ENCODE measurements around the gene TTC13.

The TTC13 gene

DNA sequence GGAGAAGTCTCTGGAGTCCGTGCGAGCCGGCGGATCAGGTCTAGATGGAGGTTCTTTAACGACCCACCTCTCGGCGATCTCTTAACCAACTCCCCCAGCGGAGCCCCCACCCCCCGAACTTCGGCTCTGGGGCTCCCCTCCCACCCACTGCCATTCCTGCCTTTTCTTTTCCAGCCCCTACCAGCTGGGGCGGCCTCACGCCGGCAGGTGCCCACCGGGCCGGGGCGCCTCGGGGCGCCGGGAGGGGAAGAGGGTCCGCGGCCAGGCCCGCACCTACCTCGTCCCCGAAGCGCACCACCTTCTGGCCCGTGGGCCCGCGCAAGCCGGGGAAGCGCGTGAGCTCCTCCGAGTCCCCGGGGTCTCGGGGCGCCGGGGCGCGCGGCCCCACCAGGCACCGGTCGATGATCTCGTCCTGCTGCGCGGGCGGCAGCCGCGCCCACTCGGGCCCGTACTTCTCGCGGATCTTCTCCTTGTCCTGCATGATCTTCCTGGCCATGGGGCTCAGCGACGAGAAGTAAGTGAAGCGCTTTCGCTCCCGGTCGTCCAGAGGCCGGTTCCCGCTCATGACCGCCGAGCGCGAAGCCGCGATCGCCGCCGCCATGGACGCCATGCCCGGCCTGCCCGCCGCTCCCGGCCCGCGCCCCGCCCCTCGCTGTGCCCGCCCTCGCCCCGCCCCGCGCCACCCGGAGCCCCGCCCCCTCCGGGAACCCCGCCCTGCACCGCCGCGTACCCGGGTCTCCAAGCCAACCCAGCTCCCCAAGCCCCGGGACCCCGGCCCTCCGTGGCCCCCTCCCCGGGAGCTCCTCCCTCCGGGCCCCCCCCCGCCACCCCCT is 110.5 kb downstream of the TTC13 start, which contains the start of gene C1orf198:
TSS of gene C1orf198 (minus strand) at position 619 of the 833 bp plus-strand sequence. CDS start at position 610, 9 bp downstream.
- peak; percentile 79 for DNase-seq

DNA sequence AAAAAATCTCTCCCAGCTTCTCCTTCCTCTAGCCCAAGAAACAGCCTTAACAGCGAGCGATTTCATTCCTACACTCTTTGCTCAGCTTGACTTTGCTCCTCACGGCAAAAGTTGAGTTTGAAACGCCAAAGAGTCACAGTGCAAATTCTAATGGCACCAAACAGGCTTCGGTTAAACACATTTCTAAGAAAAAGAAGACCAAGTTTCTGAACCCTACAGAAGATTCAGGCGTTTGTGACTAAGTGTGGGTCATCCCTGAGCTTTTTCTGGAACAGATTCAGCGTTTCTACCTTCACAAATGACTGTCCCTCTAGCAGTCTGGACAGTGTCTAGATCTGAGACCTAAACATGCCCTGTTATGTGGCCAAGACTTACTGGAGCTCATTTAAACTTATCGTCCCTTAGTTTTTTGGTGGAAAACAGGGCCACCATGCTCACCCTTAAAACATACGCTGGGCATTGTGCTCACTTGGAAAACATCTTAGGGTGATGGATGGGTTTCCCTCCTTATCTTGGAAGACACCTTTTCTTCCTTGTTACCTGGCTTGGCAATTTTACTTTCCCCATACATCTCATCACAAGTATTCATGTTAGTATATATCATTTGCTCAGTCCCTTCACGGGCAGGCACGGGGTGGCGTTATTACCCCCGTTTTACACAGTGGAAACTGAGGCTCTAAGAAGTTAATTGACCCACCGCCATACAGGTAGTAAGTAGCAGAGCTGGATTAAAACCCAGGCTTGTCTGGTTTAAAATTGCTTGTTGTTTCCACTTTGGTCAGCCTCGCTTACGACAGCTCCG is 111.4 kb downstream of the TTC13 start:
- no peak for DNase-seq

DNA sequence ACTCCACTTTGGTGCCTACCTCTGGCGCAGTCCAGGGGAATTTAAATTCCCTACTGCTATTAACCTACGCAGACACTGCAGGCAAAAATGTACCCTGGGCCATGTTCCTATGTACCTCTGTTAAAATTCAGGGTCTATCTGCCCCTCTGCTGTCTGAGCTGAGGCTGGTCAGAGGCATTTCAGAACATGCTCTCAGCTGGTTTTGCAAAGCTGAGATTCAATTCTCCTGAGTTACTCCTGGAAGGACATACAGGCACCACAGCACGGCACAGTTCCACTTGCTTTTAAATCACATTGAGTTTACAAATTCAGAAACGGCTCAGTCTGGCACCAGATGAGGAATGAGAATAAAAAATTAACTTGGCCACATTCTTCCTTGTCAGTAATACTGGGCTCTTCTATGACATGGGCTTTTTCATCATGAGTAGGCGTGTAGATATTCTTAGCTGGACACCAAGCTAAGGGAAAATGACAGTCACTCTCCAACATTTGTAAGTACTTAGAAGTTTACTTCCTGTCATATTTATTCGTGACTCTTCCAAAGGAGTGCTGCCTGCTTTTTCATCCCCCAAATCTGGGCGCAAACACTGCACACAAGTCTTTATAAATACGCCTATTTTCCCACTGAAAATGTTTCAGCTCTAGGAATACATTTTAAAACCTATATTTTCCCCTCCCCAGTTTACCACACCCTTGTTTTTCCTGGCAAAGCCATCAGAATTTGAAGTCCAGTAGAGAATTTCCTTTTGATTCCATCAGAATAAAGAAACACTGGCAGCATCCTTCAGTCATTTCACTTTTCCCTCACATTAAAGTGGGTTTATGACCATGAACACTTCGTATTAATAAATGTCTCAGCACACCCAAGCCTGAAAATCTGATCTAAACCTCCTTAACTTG is 112.2 kb downstream of the TTC13 start:
- no peak for DNase-seq

DNA sequence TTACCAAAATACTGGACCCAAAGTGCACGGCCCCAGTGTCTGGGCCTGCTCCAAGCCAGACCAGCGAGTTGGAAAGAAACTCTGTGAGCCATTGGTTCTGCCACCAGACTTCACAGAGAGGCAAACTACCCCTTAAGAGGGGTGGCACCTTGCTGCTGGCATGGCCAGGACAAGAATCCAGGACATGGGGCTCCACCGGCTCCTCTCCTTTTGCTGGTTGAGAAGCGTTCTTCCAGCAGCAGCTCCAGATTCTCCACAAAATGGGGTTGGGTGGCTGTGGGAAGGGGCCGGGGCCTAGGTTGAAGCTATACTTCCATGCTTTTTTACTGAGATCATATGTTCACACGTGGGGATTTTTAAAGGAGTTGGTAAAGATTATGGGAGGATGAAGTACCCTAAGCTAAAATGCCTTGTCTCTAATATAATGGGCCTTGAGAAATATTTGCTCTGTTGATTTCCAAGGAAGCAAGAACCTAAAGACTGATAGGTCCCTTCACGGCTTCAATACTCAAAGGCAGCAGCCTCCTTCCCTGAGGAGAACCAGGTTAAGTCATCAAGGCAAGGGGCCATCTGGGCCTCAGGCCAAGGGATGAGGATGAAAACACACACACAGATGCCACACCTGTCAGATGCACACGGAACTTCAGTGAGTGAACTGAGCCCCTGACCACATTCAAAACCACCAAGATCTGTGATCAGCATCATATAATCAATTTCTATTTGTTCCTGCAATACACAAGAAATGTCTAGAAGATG is 113.4 kb downstream of the TTC13 start:
- no peak for DNase-seq

DNA sequence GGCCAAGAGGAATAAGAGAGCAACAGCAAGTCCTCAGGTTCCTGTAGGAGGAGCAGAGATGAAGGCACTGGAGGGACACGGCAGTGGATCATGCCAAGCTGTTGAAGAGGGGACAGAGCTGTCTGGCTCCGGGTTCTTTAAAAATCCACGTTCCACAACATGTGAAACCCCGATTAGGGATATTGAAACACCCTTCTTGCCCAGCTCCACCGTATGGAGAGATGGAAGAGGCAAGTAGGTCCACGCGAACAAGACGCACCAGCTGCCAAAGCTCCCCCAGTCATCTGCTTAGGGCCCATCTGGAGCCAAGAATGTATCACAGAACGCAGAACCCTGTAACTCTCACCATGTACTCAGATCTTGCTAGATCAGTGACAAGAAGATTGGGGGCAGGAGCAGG is 114.2 kb downstream of the TTC13 start:
- DNase-seq = no peak

DNA sequence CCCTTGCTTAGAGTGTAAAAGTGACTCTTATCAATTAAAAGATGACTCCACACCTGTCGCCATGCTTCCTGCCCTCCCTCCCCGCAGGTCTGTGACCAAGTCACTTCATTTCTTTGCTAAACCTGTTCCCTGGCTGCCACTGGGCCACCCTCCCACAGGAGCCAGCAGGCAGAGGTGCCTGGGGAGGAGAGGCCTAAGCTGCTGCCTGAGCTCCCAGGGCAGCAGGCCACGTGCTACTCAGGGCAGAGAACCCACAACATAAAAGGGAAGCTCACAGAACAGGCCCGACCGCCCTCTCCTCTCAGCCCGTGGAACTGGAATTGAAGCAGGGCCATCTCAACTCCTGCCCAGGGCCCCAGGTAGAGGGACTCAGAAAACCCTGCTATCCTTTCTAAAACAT is 115.2 kb downstream of the TTC13 start:
- DNase-seq = no peak

DNA sequence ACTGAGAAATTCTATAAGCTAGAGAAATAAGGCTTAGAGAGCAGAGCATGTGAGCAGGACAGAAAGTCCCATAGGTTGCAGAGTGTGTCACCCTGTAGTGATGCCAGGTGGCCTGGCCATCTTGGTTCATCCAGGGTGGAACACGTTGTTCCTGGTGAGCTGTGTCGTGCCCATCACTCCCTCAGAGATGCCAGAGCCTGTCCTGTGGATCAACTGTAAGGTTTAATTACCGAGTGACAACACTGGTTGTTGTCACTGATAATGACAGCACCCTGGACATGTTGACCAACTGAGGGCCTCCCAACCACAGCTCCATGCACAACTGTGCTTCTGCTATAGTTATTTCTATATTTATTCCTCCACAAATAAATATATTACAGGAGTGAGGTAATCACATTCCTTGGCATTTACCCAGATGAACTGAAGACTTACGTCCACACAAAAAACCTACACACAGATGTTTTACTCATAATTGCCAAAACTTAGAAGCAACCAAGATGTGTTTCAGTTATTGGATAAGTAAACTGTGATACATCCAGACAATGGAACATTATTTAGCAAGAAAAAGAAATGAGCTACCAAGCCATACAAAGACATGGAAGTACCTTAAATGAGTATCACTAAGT is 116.6 kb downstream of the TTC13 start:
- DNase-seq = no peak

DNA sequence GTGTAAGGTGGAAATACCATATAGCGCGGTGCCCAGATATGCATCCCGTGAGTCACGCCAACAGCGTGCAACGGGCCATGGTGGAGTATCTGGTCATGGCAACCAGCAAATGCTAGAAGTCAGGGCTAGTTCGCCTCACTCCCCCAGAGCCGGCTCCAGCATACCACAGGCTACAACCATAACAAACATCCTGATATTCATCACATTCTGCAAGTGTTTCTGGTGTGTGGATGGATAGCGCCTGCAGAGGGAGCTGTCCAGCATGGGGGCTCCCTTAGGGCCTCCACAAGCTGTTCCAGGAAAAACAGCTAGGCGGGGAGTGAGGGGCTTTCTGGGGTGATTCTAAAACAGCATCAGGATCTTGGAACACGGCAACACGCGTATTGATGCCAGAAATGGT is 117.2 kb downstream of the TTC13 start:
- DNase-seq = no peak

DNA sequence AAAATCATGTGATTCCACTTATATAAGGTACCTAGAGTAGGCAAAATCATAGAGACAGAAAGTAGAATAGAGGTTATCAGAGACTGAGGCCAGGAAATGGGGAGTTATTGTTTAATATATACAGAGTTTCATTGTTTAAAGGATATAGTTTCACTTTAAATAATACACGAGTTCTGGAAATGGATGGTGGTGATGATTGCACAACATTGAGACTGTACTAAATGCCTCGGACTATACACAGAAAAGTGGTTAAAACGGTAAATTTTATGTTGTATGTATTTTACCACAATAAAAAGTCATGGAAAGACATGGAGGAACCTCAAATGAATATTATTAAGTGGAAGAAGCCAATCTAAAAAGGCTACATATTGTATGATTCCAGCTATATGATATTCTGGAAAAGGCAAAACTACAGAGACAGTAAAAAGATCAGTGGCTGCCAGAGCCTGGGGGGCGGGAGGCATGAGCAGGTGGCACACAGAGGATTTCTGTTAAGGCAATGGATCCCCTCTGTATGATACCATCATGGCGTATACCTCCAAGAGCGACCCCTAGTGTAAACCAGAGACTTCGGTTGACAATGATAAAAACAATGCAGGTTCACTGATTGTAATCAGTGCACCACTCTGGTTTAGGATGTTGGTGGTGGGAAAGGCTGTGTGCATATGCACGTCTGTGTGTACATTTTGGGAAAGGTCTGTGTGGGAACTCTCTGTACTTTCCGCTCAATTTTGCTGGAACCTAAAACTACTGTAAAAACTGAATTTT is 117.9 kb downstream of the TTC13 start:
- no peak for DNase-seq

DNA sequence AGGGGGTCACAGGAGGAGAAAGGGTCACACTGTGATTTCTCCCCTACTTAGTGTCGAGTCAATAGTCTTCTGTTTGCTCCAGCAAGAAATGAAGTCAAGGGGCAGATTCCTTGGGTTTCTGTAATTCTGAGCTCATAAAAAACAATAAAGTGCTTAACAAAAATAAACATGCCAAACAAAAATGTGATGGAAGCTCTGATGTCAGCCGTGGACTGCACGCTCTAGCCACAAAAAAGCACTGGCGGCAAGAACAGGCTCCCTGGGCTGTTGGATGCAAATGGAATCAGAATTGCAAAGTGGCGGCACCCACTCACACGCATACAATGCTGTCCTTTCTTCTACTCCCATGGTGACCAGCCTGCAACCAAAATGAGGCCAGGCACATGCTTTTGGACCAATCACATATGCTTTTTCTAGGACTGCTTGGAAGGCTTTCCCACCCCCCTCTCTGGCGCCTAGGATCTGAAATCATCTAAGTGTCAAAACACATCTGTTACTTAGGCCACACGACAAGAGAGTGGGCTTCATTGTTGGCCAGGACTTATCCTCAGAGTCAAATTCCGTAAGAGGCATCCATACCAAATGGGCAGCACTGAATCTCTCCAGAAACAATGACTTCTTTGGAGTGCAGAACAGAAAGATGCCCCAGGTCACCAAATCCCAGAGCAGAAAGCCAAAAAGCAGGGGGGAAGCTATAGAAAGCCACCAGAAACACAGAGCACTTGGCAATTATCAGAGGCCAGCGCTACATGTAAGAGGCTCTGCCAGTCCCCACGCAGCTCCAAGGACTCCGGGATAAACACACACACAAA is 119.5 kb downstream of the TTC13 start:
- no peak for DNase-seq

DNA sequence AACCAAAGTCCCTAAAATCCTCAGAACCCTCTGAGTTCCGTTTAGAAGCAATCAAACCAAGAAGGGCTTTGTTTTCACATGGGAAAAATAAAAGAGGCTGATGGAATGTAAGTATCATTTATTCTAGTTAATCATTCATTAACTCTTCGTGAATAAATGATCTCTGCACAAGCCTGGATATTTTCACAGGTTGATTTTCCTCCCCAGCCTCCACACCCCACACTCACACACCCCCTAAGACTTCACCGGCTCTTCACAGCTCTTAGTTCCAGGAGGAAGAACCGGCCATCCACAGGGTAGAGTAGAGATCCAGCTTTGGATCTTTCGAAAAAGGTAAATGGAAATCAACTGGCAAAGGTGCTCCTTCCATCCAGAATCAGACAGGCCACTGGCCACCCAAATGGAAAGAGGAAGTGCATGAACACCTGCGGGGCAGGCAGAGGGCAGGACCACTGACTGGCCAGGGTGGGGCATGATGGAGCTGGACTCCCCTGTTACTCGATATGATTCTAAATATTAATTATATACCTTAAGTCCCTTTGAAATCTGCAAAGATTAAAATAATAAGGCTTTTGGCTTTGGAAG is 120.3 kb downstream of the TTC13 start:
- no peak for DNase-seq

DNA sequence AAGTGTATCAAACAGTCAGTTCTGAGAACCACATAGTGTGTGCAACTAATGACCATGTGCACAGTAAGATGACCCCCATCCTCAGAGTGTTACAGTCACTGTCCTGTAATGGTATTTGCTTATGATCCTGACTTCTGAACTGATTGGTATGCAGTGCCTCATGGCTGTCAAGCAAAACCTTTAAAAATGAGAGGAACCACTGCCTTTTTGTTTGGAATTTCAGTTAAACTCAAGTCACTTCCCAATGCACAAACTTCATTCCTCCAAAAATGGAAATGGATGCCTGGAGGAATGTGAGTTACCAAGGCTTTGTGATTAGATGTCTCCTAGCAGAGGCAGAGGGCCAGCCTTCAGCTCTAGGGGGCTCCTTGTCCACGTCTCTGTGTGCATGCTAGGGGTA is 120.8 kb downstream of the TTC13 start:
- DNase-seq = no peak

DNA sequence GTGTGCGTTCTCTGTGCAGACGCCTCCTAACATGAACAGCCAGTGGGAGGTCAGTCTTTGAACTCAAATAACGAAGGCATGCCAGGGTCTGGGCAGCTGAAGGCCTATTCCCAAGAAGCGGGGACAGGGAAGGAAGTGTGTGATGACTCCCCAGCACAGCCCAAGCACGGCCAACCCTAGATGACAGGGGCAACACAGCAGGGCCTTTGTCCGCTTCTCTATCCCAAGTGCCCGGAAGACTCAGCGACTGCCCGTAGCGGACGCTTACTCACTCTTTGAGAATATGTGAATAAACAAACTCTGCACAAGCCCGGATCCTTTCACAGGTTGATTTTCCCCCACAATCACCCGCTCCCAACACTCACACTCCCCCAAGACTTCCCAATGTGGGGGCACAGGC is 121.6 kb downstream of the TTC13 start:
- DNase-seq = no peak
